Prostate gland (tissue), 2 donors: ENCODE measurements around the gene DDX31.

Source experiments
- CTCF ChIP-seq, 4 experiments: fragments of 200-600 bp in 2 of 4; fragments of 450-650 bp in 2 of 4; sonication (generic) in 2 of 4; IDR thresholded peaks; 1 replicate in 3 of 4; 2 replicates in 1 of 4; pipeline ENCODE4 v1.5.1; 2016 to 2019; ENCODE audit warnings: antibody characterized with exemption in 4 of 4, mild to moderate bottlenecking in 2 of 4, moderate library complexity in 2 of 4
- POLR2A ChIP-seq: fragments of 450-650 bp; IDR thresholded peaks from one replicate; pipeline ENCODE4 v1.6.1; 2016; ENCODE audit warnings: antibody characterized with exemption, mild to moderate bottlenecking
- POLR2AphosphoS5 ChIP-seq: sonication (generic); formaldehyde crosslinking; IDR thresholded peaks from one replicate; pipeline ENCODE4 v1.6.1; 2017; ENCODE audit warnings: antibody characterized with exemption

DNA sequence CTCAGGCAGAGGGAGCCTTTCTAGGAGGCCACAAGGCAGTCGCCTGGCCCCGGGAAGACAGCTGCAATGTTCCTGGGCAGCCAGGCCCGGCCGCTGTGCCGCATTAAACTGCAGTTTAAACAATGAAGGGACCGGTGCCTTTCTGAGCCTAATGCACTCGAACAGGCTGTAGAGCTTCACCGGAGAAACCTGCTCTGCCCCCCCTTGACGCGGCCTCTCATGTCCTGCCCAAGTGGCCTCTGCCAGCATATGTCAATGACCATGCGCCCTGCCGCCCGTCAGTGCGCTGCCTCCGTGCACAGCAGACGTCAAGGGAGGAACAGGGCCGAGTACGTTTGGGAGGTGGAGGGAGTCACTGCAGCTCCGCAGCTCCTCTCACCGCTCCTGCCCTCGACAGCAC lies 125.8 kb downstream of the DDX31 start:
- TF ChIP-seq CTCF (IDR thresholded peaks at IDR 0.05): no peak
- no peak for TF ChIP-seq POLR2A
- TF ChIP-seq POLR2AphosphoS5: no peak
